Neural progenitor cell (in vitro differentiated cells): Measurements from ENCODE around the gene SDCCAG8. TPM values are rescaled to one million over a fixed set of nuclear protein-coding genes. Genes with fewer than 3 reads are reported as not detected.

Experiments used
- DNase-seq: peaks from one replicate; pipeline ENCODE4 v3.0.0-alpha.2; 2016; ENCODE audit warnings: low spot score
- H2AFZ ChIP-seq: fragments of 200-600 bp; sonication (generic); replicated peaks from 2 replicates; pipeline ENCODE4 v1.6.1; 2016; ENCODE audit warnings: antibody characterized with exemption
- H3F3A ChIP-seq: fragments of 200-600 bp; sonication (generic); 2 replicates; pipeline ENCODE4 v1.6.1; 2016; ENCODE audit warnings: antibody characterized with exemption, low read depth
- H3K27ac ChIP-seq: fragments of 200-600 bp; sonication (generic); 2 replicates; pipeline ENCODE4 v1.5.1; 2016; ENCODE audit warnings: mild to moderate bottlenecking
- H3K27me3 ChIP-seq: fragments of 200-600 bp; sonication (generic); 2 replicates; pipeline ENCODE4 v1.6.1; 2016; ENCODE audit warnings: mild to moderate bottlenecking, moderate library complexity
- H3K36me3 ChIP-seq: fragments of 200-600 bp; sonication (generic); 2 replicates; pipeline ENCODE4 v1.5.1; 2016
- H3K4me1 ChIP-seq: fragments of 200-600 bp; sonication (generic); 2 replicates; pipeline ENCODE4 v1.6.1; 2016; ENCODE audit warnings: mixed run types
- H3K4me2 ChIP-seq: fragments of 200-600 bp; sonication (generic); 2 replicates; pipeline ENCODE4 v1.6.1; 2016
- H3K4me3 ChIP-seq: fragments of 200-600 bp; sonication (generic); 2 replicates; pipeline ENCODE4 v1.5.1; 2016
- H3K79me2 ChIP-seq: fragments of 200-600 bp; sonication (generic); 2 replicates; pipeline ENCODE4 v1.6.1; 2016; ENCODE audit warnings: low read depth
- H3K9ac ChIP-seq: fragments of 200-600 bp; sonication (generic); 2 replicates; pipeline ENCODE4 v1.6.1; 2016
- H3K9me3 ChIP-seq: fragments of 200-600 bp; sonication (generic); 2 replicates; pipeline ENCODE4 v1.5.1; 2016; ENCODE audit warnings: low read depth
- H4K20me1 ChIP-seq: fragments of 200-600 bp; sonication (generic); 2 replicates; pipeline ENCODE4 v1.6.1; 2016; ENCODE audit warnings: low read depth
- H3K27ac Mint-ChIP-seq: 3 replicates; pipeline ENCODE4 v1.8.0; 2021; ENCODE audit warnings: mixed read lengths
- H3K27me3 Mint-ChIP-seq: 2 replicates; pipeline ENCODE4 v1.8.0; 2022; ENCODE audit warnings: low read depth, mild to moderate bottlenecking, inconsistent platforms, moderate library complexity, mixed read lengths; ENCODE audit not compliant: insufficient read depth
- H3K36me3 Mint-ChIP-seq: 3 replicates; pipeline ENCODE4 v1.8.0; 2021; ENCODE audit warnings: mixed read lengths
- H3K4me1 Mint-ChIP-seq: 3 replicates; pipeline ENCODE4 v1.8.0; 2021; ENCODE audit warnings: mixed read lengths
- H3K4me3 Mint-ChIP-seq: 3 replicates; pipeline ENCODE4 v1.8.0; 2021; ENCODE audit warnings: mild to moderate bottlenecking, moderate library complexity, mixed read lengths
- H3K9me3 Mint-ChIP-seq: 3 replicates; pipeline ENCODE4 v1.8.0; 2020; ENCODE audit warnings: mixed read lengths
- EZH2 ChIP-seq: fragments of 200-600 bp; sonication (generic); IDR thresholded peaks from 2 replicates; pipeline ENCODE4 v1.6.1; 2017; ENCODE audit warnings: antibody characterized with exemption, mild to moderate bottlenecking, moderate library complexity
- EZH2phosphoT487 ChIP-seq: fragments of 200-600 bp; sonication (generic); IDR thresholded peaks from 2 replicates; pipeline ENCODE4 v1.6.1; 2017; ENCODE audit warnings: antibody characterized with exemption
- total RNA-seq: library from RNA; depleted of rRNA; stranded (reverse); fragments of >200 nt; gene quantifications from 2 replicates; pipeline ENCODE4 v1.2.3, GENCODE V29; 2015; ENCODE audit warnings: low replicate concordance
- TF ChIP-seq, protein P1 (sequence below): fragments of 200-600 bp; sonication (generic); IDR thresholded peaks from 2 replicates; pipeline ENCODE4 v1.5.1; 2017; ENCODE audit warnings: antibody characterized with exemption, mild to moderate bottlenecking

The SDCCAG8 gene
- total RNA-seq, 1 donor from 2014 or later, result 30.3 TPM

- H3K27ac Mint-ChIP-seq, result no peak overlapping the region
- peaks cover 25% of the 10 kb centered on the region for H3K4me1 Mint-ChIP-seq
- Histone ChIP-seq H4K20me1 (no peaks in the 10 kb centered on the region), H3K4me3 (no peak overlapping the region), H3K27me3 (no peaks in the 10 kb centered on the region), H3K9ac (no peak overlapping the region), H3F3A (no peaks in the 10 kb centered on the region), H3K4me2 (no peak overlapping the region), H3K36me3 (no peaks in the 10 kb centered on the region), H3K4me1 (peaks cover 33% of the 10 kb centered on the region), H3K79me2 (no peaks in the 10 kb centered on the region), H2AFZ (no peak overlapping the region), H3K27ac (no peak overlapping the region), H3K9me3 (no peaks in the 10 kb centered on the region)
- DNase-seq, result no peak
- H3K36me3 Mint-ChIP-seq, result peaks cover 21% of the 10 kb centered on the region
- no peak overlapping the region for H3K4me3 Mint-ChIP-seq
- H3K27me3 Mint-ChIP-seq, result peaks cover 3% of the 10 kb centered on the region
- no peaks in the 10 kb centered on the region for H3K9me3 Mint-ChIP-seq
- TF ChIP-seq, protein P1, sequence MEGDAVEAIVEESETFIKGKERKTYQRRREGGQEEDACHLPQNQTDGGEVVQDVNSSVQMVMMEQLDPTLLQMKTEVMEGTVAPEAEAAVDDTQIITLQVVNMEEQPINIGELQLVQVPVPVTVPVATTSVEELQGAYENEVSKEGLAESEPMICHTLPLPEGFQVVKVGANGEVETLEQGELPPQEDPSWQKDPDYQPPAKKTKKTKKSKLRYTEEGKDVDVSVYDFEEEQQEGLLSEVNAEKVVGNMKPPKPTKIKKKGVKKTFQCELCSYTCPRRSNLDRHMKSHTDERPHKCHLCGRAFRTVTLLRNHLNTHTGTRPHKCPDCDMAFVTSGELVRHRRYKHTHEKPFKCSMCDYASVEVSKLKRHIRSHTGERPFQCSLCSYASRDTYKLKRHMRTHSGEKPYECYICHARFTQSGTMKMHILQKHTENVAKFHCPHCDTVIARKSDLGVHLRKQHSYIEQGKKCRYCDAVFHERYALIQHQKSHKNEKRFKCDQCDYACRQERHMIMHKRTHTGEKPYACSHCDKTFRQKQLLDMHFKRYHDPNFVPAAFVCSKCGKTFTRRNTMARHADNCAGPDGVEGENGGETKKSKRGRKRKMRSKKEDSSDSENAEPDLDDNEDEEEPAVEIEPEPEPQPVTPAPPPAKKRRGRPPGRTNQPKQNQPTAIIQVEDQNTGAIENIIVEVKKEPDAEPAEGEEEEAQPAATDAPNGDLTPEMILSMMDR, result no peak
- no peak for TF ChIP-seq EZH2phosphoT487
- no peak for TF ChIP-seq EZH2
Measured at GRCh38 chr1:243510928-243511327, 255.1 kb downstream of the SDCCAG8 start.

- Histone ChIP-seq H3K4me3 (no peak overlapping the region), H2AFZ (no peak overlapping the region), H3K9ac (no peak overlapping the region), H3F3A (no peaks in the 10 kb centered on the region), H3K4me1 (peaks cover 8% of the 10 kb centered on the region), H4K20me1 (no peaks in the 10 kb centered on the region), H3K36me3 (no peaks in the 10 kb centered on the region), H3K9me3 (no peaks in the 10 kb centered on the region), H3K27ac (no peak overlapping the region), H3K79me2 (no peaks in the 10 kb centered on the region), H3K27me3 (no peaks in the 10 kb centered on the region), H3K4me2 (no peak overlapping the region)
- Mint-ChIP-seq H3K9me3 (peaks cover 8% of the 10 kb centered on the region), H3K4me1 (no peaks in the 10 kb centered on the region), H3K36me3 (peaks cover 38% of the 10 kb centered on the region), H3K27me3 (peaks cover 3% of the 10 kb centered on the region), H3K27ac (no peak overlapping the region), H3K4me3 (no peak overlapping the region)
- TF ChIP-seq EZH2 (no peak), EZH2phosphoT487 (no peak)
- TF ChIP-seq, protein P1, result no peak
- DNase-seq, result no peak
Measured at GRCh38 chr1:243513726-243514491, 258.1 kb downstream of the SDCCAG8 start.

DNA sequence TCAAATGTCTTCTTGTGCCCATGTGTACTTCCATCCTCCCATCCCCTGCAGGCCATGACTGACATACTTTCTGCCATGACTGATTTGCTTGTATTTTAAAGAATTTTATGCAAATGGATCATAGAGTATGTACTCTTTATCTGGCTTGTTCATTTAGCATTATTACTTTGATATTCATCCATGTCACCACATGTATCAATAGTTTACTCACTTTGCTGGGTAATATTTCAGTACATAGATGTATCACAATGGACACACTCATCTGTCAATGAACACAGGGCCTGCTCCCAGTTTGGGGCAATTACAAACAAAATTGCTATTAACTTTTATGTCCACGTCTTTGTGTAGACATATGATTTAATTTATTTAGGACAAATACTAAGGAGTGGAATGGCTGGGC, 259.1 kb downstream of the SDCCAG8 start:
- no peaks in the 10 kb centered on the region for H3K9me3 ChIP-seq
- H3K4me3 ChIP-seq, result no peak overlapping the region
- no peak overlapping the region for H3K4me3 Mint-ChIP-seq
- H3K36me3 ChIP-seq, result no peaks in the 10 kb centered on the region
- H3K9ac ChIP-seq, result no peak overlapping the region
- no peak overlapping the region for H3K27ac Mint-ChIP-seq
- no peak overlapping the region for H3K27ac ChIP-seq
- H3K4me1 Mint-ChIP-seq, result no peaks in the 10 kb centered on the region
- peaks cover 35% of the 10 kb centered on the region for H3K36me3 Mint-ChIP-seq
- H3K27me3 Mint-ChIP-seq, result peaks cover 3% of the 10 kb centered on the region
- no peak for DNase-seq
- H3K27me3 ChIP-seq, result no peaks in the 10 kb centered on the region
- H3K4me1 ChIP-seq, result peaks cover 8% of the 10 kb centered on the region
- peaks cover 8% of the 10 kb centered on the region for H3K9me3 Mint-ChIP-seq
- H2AFZ ChIP-seq, result no peak overlapping the region
- no peaks in the 10 kb centered on the region for H4K20me1 ChIP-seq
- H3K79me2 ChIP-seq, result no peaks in the 10 kb centered on the region
- TF ChIP-seq EZH2, result no peak
- H3F3A ChIP-seq, result no peaks in the 10 kb centered on the region
- H3K4me2 ChIP-seq, result no peak overlapping the region

GRCh38 chr1:243520831-243521230, 265.0 kb downstream of the SDCCAG8 start:
- no peaks in the 10 kb centered on the region for H3K27me3 ChIP-seq
- no peaks in the 10 kb centered on the region for H3K36me3 ChIP-seq
- no peaks in the 10 kb centered on the region for H4K20me1 ChIP-seq
- no peak for TF ChIP-seq EZH2
- TF ChIP-seq EZH2phosphoT487, result no peak
- TF ChIP-seq, protein P1, result no peak
- H3F3A ChIP-seq, result peaks cover under 1% of the 10 kb centered on the region
- Mint-ChIP-seq H3K4me3 (no peak overlapping the region), H3K4me1 (peaks cover 4% of the 10 kb centered on the region), H3K9me3 (peaks cover 8% of the 10 kb centered on the region), H3K27ac (no peak overlapping the region), H3K27me3 (no peaks in the 10 kb centered on the region), H3K36me3 (peaks cover 21% of the 10 kb centered on the region)
- no peak overlapping the region for H3K27ac ChIP-seq
- H2AFZ ChIP-seq, result no peak overlapping the region
- no peak overlapping the region for H3K4me2 ChIP-seq
- no peak for DNase-seq
- H3K9ac ChIP-seq, result no peak overlapping the region
- H3K9me3 ChIP-seq, result no peaks in the 10 kb centered on the region
- H3K4me1 ChIP-seq, result no peaks in the 10 kb centered on the region
- no peaks in the 10 kb centered on the region for H3K79me2 ChIP-seq
- no peak overlapping the region for H3K4me3 ChIP-seq
